HEK293T (cell line): ENCODE results near the gene COLEC11.
"Not testable (repeated sequence)": the region's sequence is repeated elsewhere in the genome, so short reads cannot be mapped to it uniquely, and the experiment has no call there.

ENCODE experiments used
- CTCF ChIA-PET: fragments of 350-600 bp; formaldehyde crosslinking; extraction: SDS; loops from one replicate; lab custom pipeline; 2021; ENCODE audit warnings: antibody characterized with exemption, inconsistent platforms; lab: Yijun Ruan, JAX
- POLR2A ChIA-PET: fragments of 350-600 bp; formaldehyde crosslinking; extraction: SDS; loops from one replicate; lab custom pipeline; 2020; ENCODE audit warnings: antibody characterized with exemption, inconsistent platforms; lab: Yijun Ruan, JAX
- DNase-seq: peaks from one replicate; pipeline ENCODE4 v3.0.0; 2012; ENCODE audit warnings: mixed read lengths; ENCODE audit errors: extremely low spot score
- ARNT ChIP-seq: fragments of 450-650 bp; IDR thresholded peaks from 2 replicates; pipeline ENCODE4 v1.6.1; 2017; ENCODE audit warnings: mild to moderate bottlenecking
- BHLHE40 ChIP-seq: fragments of 450-650 bp; IDR thresholded peaks from 2 replicates; pipeline ENCODE4 v1.6.1; 2016; ENCODE audit warnings: mild to moderate bottlenecking, moderate library complexity, borderline replicate concordance
- CTBP1 ChIP-seq: fragments of 450-650 bp; IDR thresholded peaks from 2 replicates; pipeline ENCODE4 v1.6.1; 2016; ENCODE audit warnings: borderline replicate concordance
- ELF4 ChIP-seq: fragments of 450-650 bp; IDR thresholded peaks from 2 replicates; pipeline ENCODE4 v1.6.1; 2017; ENCODE audit warnings: antibody characterized with exemption
- FOXA1 ChIP-seq: fragments of 450-650 bp; IDR thresholded peaks from 2 replicates; pipeline ENCODE4 v1.6.1; 2016; ENCODE audit warnings: mild to moderate bottlenecking
- FOXK2 ChIP-seq: fragments of 450-650 bp; IDR thresholded peaks from 2 replicates; pipeline ENCODE4 v1.6.1; 2016; ENCODE audit warnings: mild to moderate bottlenecking
- FOXM1 ChIP-seq: fragments of 450-650 bp; IDR thresholded peaks from 2 replicates; pipeline ENCODE4 v1.6.1; 2017; ENCODE audit warnings: mild to moderate bottlenecking, borderline replicate concordance
- HDGF ChIP-seq: fragments of 450-650 bp; IDR thresholded peaks from 2 replicates; pipeline ENCODE4 v1.6.1; 2017; ENCODE audit warnings: antibody characterized with exemption, borderline replicate concordance
- L3MBTL2 ChIP-seq: fragments of 450-650 bp; conservative IDR thresholded peaks from 2 replicates; pipeline ENCODE4 v1.6.1; 2016; ENCODE audit warnings: mild to moderate bottlenecking
- LEF1 ChIP-seq: fragments of 450-650 bp; IDR thresholded peaks from 2 replicates; pipeline ENCODE4 v1.6.1; 2017; ENCODE audit warnings: mild to moderate bottlenecking, borderline replicate concordance
- NFRKB ChIP-seq: fragments of 450-650 bp; IDR thresholded peaks from 2 replicates; pipeline ENCODE4 v1.6.1; 2016; ENCODE audit warnings: mild to moderate bottlenecking, moderate library complexity
- SP1 ChIP-seq: fragments of 450-650 bp; IDR thresholded peaks from 2 replicates; pipeline ENCODE4 v1.6.1; 2017
- SUZ12 ChIP-seq: fragments of 450-650 bp; IDR thresholded peaks from 2 replicates; pipeline ENCODE4 v1.6.1; 2016; ENCODE audit warnings: mild to moderate bottlenecking
- TARDBP ChIP-seq: fragments of 450-650 bp; IDR thresholded peaks from 2 replicates; pipeline ENCODE4 v1.6.1; 2016
- ZNF384 ChIP-seq: fragments of 450-650 bp; IDR thresholded peaks from 2 replicates; pipeline ENCODE4 v1.6.1; 2016
- TF ChIP-seq, protein P1 (sequence below): fragments of 450-650 bp; IDR thresholded peaks from 2 replicates; pipeline ENCODE4 v1.6.1; 2016

Gene COLEC11

DNA sequence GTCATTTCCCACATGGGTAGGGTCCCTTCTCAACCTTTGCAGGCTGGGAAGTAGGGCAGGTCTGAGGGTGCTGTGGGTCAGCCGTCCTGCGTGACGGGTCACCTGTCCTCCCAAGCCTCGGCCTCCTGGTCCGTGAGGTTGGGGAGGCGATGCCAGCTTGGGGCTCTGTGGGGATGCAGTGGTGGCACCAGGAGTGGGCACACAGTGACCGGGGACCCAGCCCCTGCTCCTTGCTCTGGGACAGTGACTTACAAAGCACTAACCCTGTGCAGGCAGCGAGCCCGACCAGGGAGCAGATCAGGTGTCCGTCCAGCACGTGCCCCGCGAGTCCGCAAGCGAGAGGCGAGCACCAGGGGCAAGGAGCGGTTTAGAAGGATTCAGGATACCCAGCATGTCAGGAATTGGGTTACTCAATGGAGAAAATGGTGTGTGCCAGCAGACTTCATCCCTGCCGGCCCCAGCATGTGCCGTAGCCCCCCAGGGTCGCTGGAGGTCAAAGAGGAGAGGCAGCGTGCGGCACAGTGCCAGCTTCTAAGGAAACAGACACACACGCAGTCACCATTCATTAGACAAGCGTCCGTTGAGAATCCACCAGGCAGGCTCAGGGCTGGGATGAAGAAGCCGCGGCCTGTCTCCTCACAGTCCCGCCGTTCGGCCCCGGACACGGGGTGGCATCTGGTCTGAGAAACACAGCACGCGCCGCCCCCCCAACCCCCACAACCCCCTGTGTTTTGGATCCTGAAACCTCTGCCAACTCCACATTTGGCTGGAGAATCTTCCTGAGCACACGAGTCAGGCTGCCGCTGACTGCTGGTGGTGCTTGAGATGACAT is 11.7 kb downstream of the COLEC11 start:
- ChIA-PET CTCF (no interaction called here), POLR2A (interaction anchor here (0.9 to 1.5 kb wide), 3 partner anchors 14 to 48 kb away, joined by 3 read pairs; partner anchors contain the start of gene RNASEH1)
- no peak for DNase-seq
- TF ChIP-seq ARNT (no peak), TARDBP (no peak), ZNF384 (no peak), FOXK2 (no peak), LEF1 (no peak), FOXA1 (no peak), BHLHE40 (no peak), CTBP1 (no peak), HDGF (no peak), ELF4 (no peak), NFRKB (no peak), FOXM1 (no peak)
- TF ChIP-seq, protein P1, sequence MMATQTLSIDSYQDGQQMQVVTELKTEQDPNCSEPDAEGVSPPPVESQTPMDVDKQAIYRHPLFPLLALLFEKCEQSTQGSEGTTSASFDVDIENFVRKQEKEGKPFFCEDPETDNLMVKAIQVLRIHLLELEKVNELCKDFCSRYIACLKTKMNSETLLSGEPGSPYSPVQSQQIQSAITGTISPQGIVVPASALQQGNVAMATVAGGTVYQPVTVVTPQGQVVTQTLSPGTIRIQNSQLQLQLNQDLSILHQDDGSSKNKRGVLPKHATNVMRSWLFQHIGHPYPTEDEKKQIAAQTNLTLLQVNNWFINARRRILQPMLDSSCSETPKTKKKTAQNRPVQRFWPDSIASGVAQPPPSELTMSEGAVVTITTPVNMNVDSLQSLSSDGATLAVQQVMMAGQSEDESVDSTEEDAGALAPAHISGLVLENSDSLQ: no peak

DNA sequence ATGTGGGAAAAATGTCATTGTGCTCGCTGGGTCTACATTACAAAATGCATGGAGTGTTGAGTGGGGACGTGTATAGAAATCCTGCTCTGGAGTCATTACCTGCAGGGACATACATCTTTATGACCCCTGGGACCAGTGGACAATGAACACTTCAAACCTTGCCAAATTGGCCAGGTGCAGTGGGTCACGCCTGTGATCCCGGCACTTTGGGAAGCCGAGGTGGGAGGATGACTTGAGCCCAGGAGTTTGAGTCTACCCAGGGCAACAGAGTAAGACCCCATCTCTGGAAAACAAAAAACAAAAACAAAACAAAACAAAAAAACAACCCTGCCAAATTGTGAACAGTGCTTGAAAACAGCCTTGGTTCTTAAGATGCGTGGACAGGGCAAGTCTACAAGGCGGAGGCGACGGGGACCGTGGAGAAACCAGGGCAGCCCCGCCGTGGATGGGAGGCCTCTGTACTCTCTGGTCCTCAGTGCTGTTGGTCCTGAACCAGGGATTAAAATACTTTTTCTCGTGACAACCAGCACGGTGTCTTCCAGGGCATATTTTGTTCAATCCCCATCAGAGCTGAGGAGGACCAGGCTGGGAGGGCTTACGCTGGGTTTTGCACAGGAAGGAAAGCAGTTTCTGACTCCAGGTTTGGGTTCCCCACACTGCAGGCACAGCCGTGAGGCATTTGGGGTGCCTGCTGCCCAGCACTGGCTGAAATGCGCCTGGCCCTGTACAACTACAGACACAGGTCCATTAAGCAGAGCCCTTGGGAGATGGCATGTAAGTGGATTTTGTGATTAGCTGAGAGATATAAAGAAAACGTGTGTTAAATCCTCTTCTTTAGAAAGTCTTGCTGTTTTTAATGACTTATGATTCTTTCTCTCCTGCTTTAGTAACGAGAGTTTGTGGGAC is 13.7 kb downstream of the COLEC11 start:
- no peak for DNase-seq
- TF ChIP-seq FOXM1 (no peak), TARDBP (no peak), SP1 (no peak), L3MBTL2 (no peak), ELF4 (no peak)
- ChIA-PET CTCF (no interaction called here), POLR2A (interaction anchor here (1.2 kb wide), 1 partner anchor 51 kb away, joined by 3 read pairs; the partner anchor contains the start of gene RNASEH1)

DNA sequence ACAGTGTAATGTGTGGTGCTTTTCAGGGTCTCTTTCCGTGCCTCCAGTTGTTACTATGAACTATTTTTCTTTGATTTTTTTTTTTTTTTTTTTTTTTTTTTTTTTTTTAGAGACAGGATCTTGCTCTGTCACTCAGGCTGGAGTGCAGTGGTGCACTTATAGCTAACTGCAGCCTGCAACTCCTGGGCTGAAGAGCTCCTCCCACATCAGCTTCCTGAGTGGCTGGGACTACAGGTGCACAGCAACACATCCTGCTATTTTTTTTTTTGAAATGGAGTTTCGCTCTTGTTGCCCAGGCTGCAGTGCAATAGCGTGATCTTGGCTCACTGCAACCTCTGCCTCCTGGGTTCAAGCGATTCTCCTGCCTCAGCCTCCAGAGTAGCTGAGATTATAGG is 14.4 kb downstream of the COLEC11 start:
- POLR2A ChIA-PET, CTCF ChIA-PET, DNase-seq: not testable (repeated sequence)

DNA sequence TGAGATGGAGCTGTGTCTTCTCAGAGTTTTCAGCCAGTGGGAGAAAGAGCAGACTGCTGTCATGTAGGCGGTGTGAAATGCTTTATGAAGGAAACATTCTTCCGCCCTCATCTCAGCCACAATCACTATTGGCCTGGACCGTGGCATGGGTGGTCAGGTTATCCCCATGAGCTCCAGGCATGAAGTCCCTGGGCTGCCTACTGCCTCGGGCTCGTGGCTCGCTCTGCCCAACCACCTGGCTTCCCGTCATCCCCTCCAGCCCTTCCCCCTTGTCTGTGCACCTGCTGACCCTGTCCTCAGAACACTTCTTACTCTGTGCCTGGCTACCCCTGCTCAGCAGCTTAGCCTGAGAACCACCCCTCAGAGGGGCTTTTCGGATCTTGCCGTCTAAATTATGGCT is 15.5 kb downstream of the COLEC11 start:
- TF ChIP-seq CTBP1 (no peak), LEF1 (no peak), SP1 (no peak), ZNF384 (no peak), FOXM1 (no peak), FOXK2 (no peak), HDGF (no peak), FOXA1 (no peak), L3MBTL2 (no peak)
- CTCF ChIA-PET: no interaction called here
- POLR2A ChIA-PET: no interaction called here
- no peak for DNase-seq

DNA sequence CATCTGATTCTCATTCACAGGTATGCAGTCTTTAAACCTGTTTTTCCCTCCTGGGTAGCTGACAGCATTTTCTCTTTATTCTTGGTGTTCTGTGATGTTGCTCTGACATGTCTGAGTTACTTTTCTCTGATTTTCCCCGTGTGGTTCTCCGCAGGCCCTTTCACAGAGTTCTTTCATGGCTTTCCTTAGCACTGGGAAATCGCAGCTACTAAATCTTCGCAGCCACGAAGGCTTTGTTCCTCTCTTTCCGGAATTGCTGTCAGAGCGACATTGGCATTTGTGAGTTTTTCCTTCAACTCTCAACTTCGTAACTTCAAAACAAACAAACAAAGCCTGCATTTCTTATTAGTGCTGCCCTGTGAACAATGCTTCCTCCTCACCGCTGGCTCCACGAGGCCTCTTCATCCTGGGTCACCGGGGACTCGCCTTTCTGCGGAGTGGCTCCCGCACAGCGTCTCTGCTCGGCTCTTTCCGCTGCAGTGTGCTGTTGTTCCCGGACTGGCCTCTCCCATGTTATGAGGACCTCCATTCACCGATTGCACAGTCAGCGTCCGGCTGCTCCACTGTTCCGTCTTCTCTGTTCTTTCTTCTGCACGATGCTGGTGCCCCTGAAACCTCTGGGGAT is 16.1 kb downstream of the COLEC11 start:
- TF ChIP-seq LEF1 (no peak), ELF4 (no peak), ZNF384 (no peak), L3MBTL2 (no peak), FOXA1 (no peak), HDGF (no peak), TARDBP (no peak)
- TF ChIP-seq, protein P1: no peak
- ChIA-PET CTCF (no interaction called here), POLR2A (no interaction called here)
- no peak for DNase-seq

DNA sequence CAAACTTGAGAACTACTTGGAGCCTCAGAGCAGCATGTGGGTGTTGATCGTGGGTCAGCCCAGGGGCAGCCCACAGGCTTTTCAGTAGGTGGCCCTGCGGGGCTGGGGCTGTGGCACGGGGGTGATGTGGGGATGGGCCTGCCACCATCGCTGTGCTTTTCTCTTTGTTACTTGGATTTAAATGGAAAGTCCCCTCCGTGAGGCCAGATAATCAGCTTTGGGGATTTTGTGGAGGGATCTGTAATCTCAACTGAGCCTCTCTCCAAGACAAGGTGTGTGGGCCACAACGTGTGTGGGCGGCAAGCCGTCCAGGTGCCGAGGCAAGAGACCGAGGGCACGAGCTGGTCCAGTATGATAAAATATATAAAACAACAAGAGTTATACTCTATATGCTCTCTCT is 16.7 kb downstream of the COLEC11 start:
- POLR2A ChIA-PET: no interaction called here
- TF ChIP-seq FOXM1 (no peak), ZNF384 (no peak), SUZ12 (no peak), FOXK2 (no peak), FOXA1 (no peak), HDGF (no peak), ARNT (no peak), ELF4 (no peak)
- CTCF ChIA-PET: no interaction called here
- DNase-seq: no peak
